ENCODE data around the gene KRTAP1-3. TPM values are rescaled to one million over a fixed set of nuclear protein-coding genes. Genes with fewer than 3 reads are reported as not detected.
"Not testable (repeated sequence)": the region's sequence is repeated elsewhere in the genome, so short reads cannot be mapped to it uniquely, and the experiment has no call there.

The KRTAP1-3 gene, protein sequence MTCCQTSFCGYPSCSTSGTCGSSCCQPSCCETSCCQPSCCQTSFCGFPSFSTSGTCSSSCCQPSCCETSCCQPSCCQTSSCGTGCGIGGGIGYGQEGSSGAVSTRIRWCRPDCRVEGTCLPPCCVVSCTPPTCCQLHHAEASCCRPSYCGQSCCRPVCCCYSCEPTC
- total RNA-seq = not detected
- not detected for polyA plus RNA-seq
- long read RNA-seq, donor 1 = 0 reads
- long read RNA-seq, donor 2 = 0 reads

GRCh38 chr17:41034346-41034935 lies at the start of gene KRTAP1-3:
KRTAP1-3 (minus strand) TSS chr17:41034874; CDS start chr17:41034821, 53 bp downstream.
- DNase-seq; H3K27ac ChIP-seq; H3K4me3 ChIP-seq; intact Hi-C loops (cut with DNase I); ATAC-seq; H3K4me1 ChIP-seq; H3K36me3 ChIP-seq (ENCODE audit: insufficient read depth in 1 of 2, low read depth in 1 of 2); H3K9me3 ChIP-seq: not testable (repeated sequence)
- peaks cover 0 to 14% (median 7%) of the 10 kb centered on the region in 3 donors for H3K27me3 ChIP-seq (ENCODE audit: insufficient read depth in 3 of 3, low read length in 2 of 3)
- WGBS, 3 donors = 47 to 67% (median 55%) methylated on average over 8 to 10 of the region's 10 CpGs

DNA sequence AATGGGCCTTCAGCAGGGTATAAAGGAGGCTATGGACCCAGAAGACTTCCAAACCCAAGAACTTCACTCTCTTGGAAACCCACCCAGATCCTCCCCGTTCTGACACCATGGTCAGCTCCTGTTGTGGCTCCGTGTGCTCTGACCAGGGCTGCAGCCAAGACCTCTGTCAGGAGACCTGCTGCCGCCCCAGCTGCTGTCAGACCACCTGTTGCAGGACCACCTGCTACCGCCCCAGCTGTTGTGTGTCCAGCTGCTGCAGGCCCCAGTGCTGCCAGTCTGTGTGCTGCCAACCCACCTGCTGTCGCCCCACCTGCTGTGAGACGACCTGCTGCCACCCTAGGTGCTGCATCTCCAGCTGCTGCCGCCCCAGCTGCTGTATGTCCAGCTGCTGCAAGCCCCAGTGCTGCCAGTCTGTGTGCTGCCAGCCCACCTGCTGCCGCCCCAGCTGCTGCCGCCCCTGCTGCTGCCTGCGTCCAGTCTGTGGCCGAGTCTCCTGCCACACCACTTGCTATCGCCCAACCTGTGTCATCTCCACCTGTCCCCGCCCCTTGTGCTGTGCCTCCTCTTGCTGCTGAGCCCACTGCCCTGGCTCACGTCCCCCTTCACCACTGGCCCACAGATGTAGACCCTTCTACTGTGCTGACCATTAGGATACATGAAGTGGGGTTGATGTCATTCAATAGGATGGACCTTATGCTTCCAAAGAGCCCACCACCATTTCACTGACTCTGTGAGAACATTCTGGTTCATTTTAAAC lies 49.6 kb upstream of the KRTAP1-3 start, which contains the start of gene KRTAP4-7:
KRTAP4-7 (plus strand) TSS at position 51 of the 757 bp plus-strand sequence; CDS start at position 108, 57 bp downstream.
- H3K4me1 ChIP-seq; H3K27ac ChIP-seq; H3K9me3 ChIP-seq; ATAC-seq; H3K36me3 ChIP-seq (ENCODE audit: insufficient read depth in 1 of 2, low read depth in 1 of 2); H3K4me3 ChIP-seq; intact Hi-C loops (cut with DNase I); DNase-seq; H3K27me3 ChIP-seq (ENCODE audit: insufficient read depth in 3 of 3, low read length in 2 of 3): not testable (repeated sequence)
- 70 to 79% (median 71%) methylated on average over 5 to 14 of the region's 14 CpGs for WGBS, 3 donors

GRCh38 chr17:41083427-41083826 lies 48.8 kb upstream of the KRTAP1-3 start:
- DNase-seq; H3K36me3 ChIP-seq (ENCODE audit: insufficient read depth in 1 of 2, low read depth in 1 of 2); H3K4me3 ChIP-seq; H3K27ac ChIP-seq; H3K4me1 ChIP-seq; H3K27me3 ChIP-seq (ENCODE audit: insufficient read depth in 3 of 3, low read length in 2 of 3); H3K9me3 ChIP-seq; intact Hi-C loops (cut with DNase I); ATAC-seq: not testable (repeated sequence)
- 77 to 81% (median 77%) methylated on average over 2 of the region's 2 CpGs for WGBS, 3 donors

DNA sequence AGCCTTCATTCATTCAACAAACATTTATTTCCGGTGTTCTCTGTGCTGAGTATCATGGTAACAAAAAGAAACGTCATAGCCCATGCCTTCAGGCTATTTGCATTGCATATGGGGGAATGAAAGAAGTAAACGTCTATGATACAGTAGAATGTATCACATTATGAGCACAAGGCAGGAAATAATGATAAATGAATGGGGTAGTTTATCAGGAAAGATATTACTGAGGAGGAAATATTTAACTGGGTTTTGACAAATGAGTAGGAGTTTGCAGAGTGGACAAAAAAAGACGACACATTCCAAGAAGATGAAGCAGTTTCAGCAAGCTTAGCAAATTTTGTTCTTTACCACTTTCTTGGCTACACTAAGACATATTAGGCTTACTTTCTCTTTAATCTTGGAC lies 48.0 kb upstream of the KRTAP1-3 start:
- Histone ChIP-seq H3K27ac (no peak overlapping the region), H3K36me3 (ENCODE audit: insufficient read depth in 1 of 2, low read depth in 1 of 2) (no peaks in the 10 kb centered on the region), H3K9me3 (no peaks in the 10 kb centered on the region), H3K27me3 (ENCODE audit: insufficient read depth in 3 of 3, low read length in 2 of 3) (peaks cover 0 to 3% (median 0%) of the 10 kb centered on the region in 3 donors), H3K4me3 (no peak overlapping the region), H3K4me1 (no peaks in the 10 kb centered on the region)
- ATAC-seq (no peak), DNase-seq (no peak)
- intact Hi-C loops (cut with DNase I) = no loop called here
- WGBS, 3 donors = 48 to 61% (median 61%) methylated on average over 4 of the region's 4 CpGs
- TF ChIP-seq CTCF (IDR thresholded peaks at IDR 0.05) = no peak

- Histone ChIP-seq H3K27me3 (ENCODE audit: insufficient read depth in 3 of 3, low read length in 2 of 3) (peaks cover 0 to 7% (median 0%) of the 10 kb centered on the region in 3 donors), H3K36me3 (ENCODE audit: insufficient read depth in 1 of 2, low read depth in 1 of 2) (no peaks in the 10 kb centered on the region), H3K27ac (no peak overlapping the region), H3K4me3 (no peak overlapping the region), H3K4me1 (no peaks in the 10 kb centered on the region), H3K9me3 (no peaks in the 10 kb centered on the region)
- DNase-seq = no peak
- no peak for TF ChIP-seq CTCF (IDR thresholded peaks at IDR 0.05)
- no peak for ATAC-seq
- intact Hi-C loops (cut with DNase I) = no loop called here
These were observed 42.1 kb upstream of the KRTAP1-3 start for GRCh38 chr17:41076788-41077187.

- no peaks in the 10 kb centered on the region for H3K9me3 ChIP-seq
- no peaks in the 10 kb centered on the region for H3K36me3 ChIP-seq (ENCODE audit: insufficient read depth in 1 of 2, low read depth in 1 of 2)
- TF ChIP-seq CTCF (IDR thresholded peaks at IDR 0.05) = no peak
- DNase-seq (no peak), ATAC-seq (no peak)
- no peak overlapping the region for H3K4me3 ChIP-seq
- intact Hi-C loops (cut with DNase I) = no loop called here
- H3K27ac ChIP-seq = no peak overlapping the region
- peaks cover 0 to 7% (median 0%) of the 10 kb centered on the region in 3 donors for H3K27me3 ChIP-seq (ENCODE audit: insufficient read depth in 3 of 3, low read length in 2 of 3)
- H3K4me1 ChIP-seq = no peaks in the 10 kb centered on the region
- WGBS, 3 donors = 87 to 95% (median 89%) methylated on average over 2 of the region's 2 CpGs
These were observed 39.0 kb upstream of the KRTAP1-3 start for GRCh38 chr17:41073676-41074075.

Data from psoas muscle (tissue), 8 donors.